H1 (cell line): ENCODE measurements around the gene PIAS1. TPM values are rescaled to one million over a fixed set of nuclear protein-coding genes. Genes with fewer than 3 reads are reported as not detected.
"Not testable (repeated sequence)": the region's sequence is repeated elsewhere in the genome, so short reads cannot be mapped to it uniquely, and the experiment has no call there.

Experiments
- CTCF ChIA-PET: fragments of 300-600 bp; sonication (Branson Sonifier 250); formaldehyde crosslinking; loops from one replicate; lab custom pipeline; 2021; ENCODE audit not compliant: partially characterized antibody; lab: Charles Lee
- POLR2A ChIA-PET: fragments of 300-600 bp; sonication (Branson Sonifier 250); formaldehyde crosslinking; loops from one replicate; lab custom pipeline; 2021; ENCODE audit warnings: inconsistent platforms; ENCODE audit not compliant: partially characterized antibody; lab: Charles Lee
- DNase-seq, 2 experiments: peaks; one replicate each; pipeline versions ENCODE4 v3.0.0 to v3.0.0-alpha.2; 2010 to 2022; ENCODE audit warnings: low spot score in 2 of 2, low read depth in 1 of 2, mixed read lengths in 1 of 2
- FAIRE-seq: peaks from 2 replicates; lab custom pipeline; 2011; peaks lifted over from hg19 to GRCh38; lab: Jason Lieb, UNC
- H2AFZ ChIP-seq: 2 replicates; pipeline ENCODE4 v1.8.1; 2012; ENCODE audit warnings: low read length, inconsistent platforms
- H2AK5ac ChIP-seq: 2 replicates; pipeline ENCODE4 v1.6.1; 2013; ENCODE audit warnings: low read depth, low read length
- H2BK120ac ChIP-seq: replicated peaks from 2 replicates; pipeline ENCODE3; 2013; ENCODE audit warnings: low read depth, low read length, inconsistent platforms
- H2BK12ac ChIP-seq: 2 replicates; pipeline ENCODE4 v1.6.1; 2013; ENCODE audit warnings: low read depth, low read length
- H2BK15ac ChIP-seq: 2 replicates; pipeline ENCODE4 v1.6.1; 2013; ENCODE audit warnings: low read length
- H2BK20ac ChIP-seq: 2 replicates; pipeline ENCODE4 v1.6.1; 2013; ENCODE audit warnings: low read length
- H2BK5ac ChIP-seq: 2 replicates; pipeline ENCODE4 v1.6.1; 2013; ENCODE audit warnings: low read depth, low read length
- H3K14ac ChIP-seq: 2 replicates; pipeline ENCODE4 v1.6.1; 2013; ENCODE audit warnings: inconsistent platforms; ENCODE audit not compliant: insufficient read length
- H3K18ac ChIP-seq: 2 replicates; pipeline ENCODE4 v1.6.1; 2013; ENCODE audit warnings: low read length; ENCODE audit errors: extremely low read depth
- H3K23ac ChIP-seq: 2 replicates; pipeline ENCODE4 v1.6.1; 2013; ENCODE audit warnings: inconsistent platforms; ENCODE audit not compliant: insufficient read length
- H3K23me2 ChIP-seq: 2 replicates; pipeline ENCODE4 v1.6.1; 2013; ENCODE audit warnings: low read depth, low read length
- H3K27ac ChIP-seq: 2 replicates; pipeline ENCODE4 v1.6.1; 2011; ENCODE audit warnings: low read depth, low read length, inconsistent platforms
- H3K27me3 ChIP-seq, 4 experiments: replicated peaks in 1 of 4; 1 replicate in 1 of 4; 2 replicates in 3 of 4; pipeline versions ENCODE4 v1.6.1 to v1.8.1; 2011 to 2013; ENCODE audit warnings: low read length in 3 of 4, mild to moderate bottlenecking in 3 of 4, inconsistent platforms in 2 of 4, mixed read lengths in 2 of 4, moderate library complexity in 1 of 4; ENCODE audit not compliant: control insufficient read depth in 3 of 4, insufficient read depth in 3 of 4; ENCODE audit errors: extremely low read depth in 1 of 4
- H3K36me3 ChIP-seq, 4 experiments: 2 replicates each; pipeline versions ENCODE4 v1.6.1 to v1.8.1; 2011 to 2013; ENCODE audit warnings: mild to moderate bottlenecking in 4 of 4, low read length in 3 of 4, moderate library complexity in 2 of 4, control low read depth in 1 of 4, inconsistent platforms in 1 of 4; ENCODE audit not compliant: insufficient read depth in 4 of 4, control insufficient read depth in 2 of 4
- H3K4ac ChIP-seq: replicated peaks from 2 replicates; pipeline ENCODE3; 2013; ENCODE audit warnings: low read length, low read depth, mixed read lengths, inconsistent platforms; ENCODE audit not compliant: insufficient read length
- H3K4me1 ChIP-seq, 4 experiments: replicated peaks in 1 of 4; 1 replicate in 1 of 4; 2 replicates in 3 of 4; pipeline versions ENCODE4 v1.6.1 to v1.8.1; 2011 to 2013; ENCODE audit warnings: low read length in 3 of 4, inconsistent platforms in 2 of 4, mixed read lengths in 1 of 4; ENCODE audit not compliant: insufficient read depth in 4 of 4, control insufficient read depth in 3 of 4
- H3K4me2 ChIP-seq, 2 experiments: 2 replicates each; pipeline versions ENCODE4 v1.6.1 to v1.8.1; 2011 to 2013; ENCODE audit warnings: low read depth in 2 of 2, low read length in 2 of 2, control low read depth in 1 of 2, inconsistent platforms in 1 of 2, mild to moderate bottlenecking in 1 of 2; ENCODE audit not compliant: insufficient read depth in 1 of 2
- H3K4me3 ChIP-seq, 4 experiments: fragments of 200-600, 300-600 bp in 1 of 4; sonication (generic), shearing (Covaris generic), sonication (Bioruptor Twin) in 1 of 4; 2 replicates each; pipeline versions ENCODE4 v1.5.1 to v1.8.1; 2011 to 2016; ENCODE audit warnings: low read length in 4 of 4, low read depth in 3 of 4, control low read depth in 2 of 4, inconsistent platforms in 2 of 4, mild to moderate bottlenecking in 2 of 4, mixed read lengths in 1 of 4, moderate library complexity in 1 of 4; ENCODE audit not compliant: insufficient read depth in 2 of 4; ENCODE audit errors: extremely low read depth in 1 of 4
- H3K56ac ChIP-seq: replicated peaks from 2 replicates; pipeline ENCODE3; 2013; ENCODE audit warnings: low read depth, mild to moderate bottlenecking, mixed read lengths, low read length, inconsistent platforms; ENCODE audit not compliant: insufficient read length
- H3K79me1 ChIP-seq: 2 replicates; pipeline ENCODE4 v1.6.1; 2013; ENCODE audit warnings: low read depth, low read length, control low read depth
- H3K79me2 ChIP-seq, 2 experiments: 2 replicates each; pipeline versions ENCODE4 v1.6.1 to v1.8.1; 2012 to 2013; ENCODE audit warnings: low read length in 2 of 2, mild to moderate bottlenecking in 2 of 2, inconsistent platforms in 1 of 2; ENCODE audit not compliant: insufficient read depth in 2 of 2, control insufficient read depth in 1 of 2
- H3K9ac ChIP-seq, 4 experiments: replicated peaks in 1 of 4; 1 replicate in 1 of 4; 2 replicates in 3 of 4; pipeline versions ENCODE4 v1.6.1 to v1.8.1; 2011 to 2013; ENCODE audit warnings: low read depth in 3 of 4, low read length in 3 of 4, control low read depth in 2 of 4, mild to moderate bottlenecking in 2 of 4, moderate library complexity in 2 of 4, inconsistent platforms in 1 of 4; ENCODE audit errors: extremely low read depth in 1 of 4
- H3K9me3 ChIP-seq, 2 experiments: 2 replicates each; pipeline versions ENCODE4 v1.6.1 to v1.8.1; 2012 to 2013; ENCODE audit warnings: mild to moderate bottlenecking in 2 of 2, moderate library complexity in 2 of 2, control low read depth in 1 of 2, inconsistent platforms in 1 of 2, low read depth in 1 of 2, low read length in 1 of 2, mixed read lengths in 1 of 2; ENCODE audit not compliant: insufficient read depth in 2 of 2
- H4K20me1 ChIP-seq, 2 experiments: replicated peaks in 1 of 2; 2 replicates each; pipeline versions ENCODE3 to v1.8.1; 2011 to 2013; ENCODE audit warnings: inconsistent platforms in 2 of 2, low read length in 2 of 2, mild to moderate bottlenecking in 1 of 2; ENCODE audit not compliant: insufficient read depth in 2 of 2, control insufficient read depth in 1 of 2
- H4K5ac ChIP-seq: 2 replicates; pipeline ENCODE4 v1.6.1; 2013; ENCODE audit warnings: low read length, low read depth, mixed read lengths, inconsistent platforms; ENCODE audit not compliant: insufficient read length
- H4K8ac ChIP-seq: 2 replicates; pipeline ENCODE4 v1.8.0; 2013; ENCODE audit warnings: mild to moderate bottlenecking, moderate library complexity, low read length, inconsistent platforms; ENCODE audit not compliant: insufficient read depth; ENCODE audit errors: extremely low read depth
- H4K91ac ChIP-seq: replicated peaks from 2 replicates; pipeline ENCODE3; 2013; ENCODE audit warnings: low read length, mixed read lengths, inconsistent platforms; ENCODE audit not compliant: insufficient read length
- MAFK ChIP-seq: IDR thresholded peaks from 2 replicates; pipeline ENCODE4 v1.6.1; 2012; ENCODE audit warnings: low read depth, mild to moderate bottlenecking, improper control_type of control experiment, low read length
- RXRA ChIP-seq: IDR thresholded peaks from 2 replicates; pipeline ENCODE4 v1.6.1; 2011; ENCODE audit warnings: low read depth, mild to moderate bottlenecking, low read length, moderate library complexity; ENCODE audit not compliant: insufficient read depth
- SP4 ChIP-seq: IDR thresholded peaks from 2 replicates; pipeline ENCODE4 v1.6.1; 2012; ENCODE audit warnings: low read length, inconsistent platforms
- TEAD4 ChIP-seq: IDR thresholded peaks from 2 replicates; pipeline ENCODE4 v1.6.1; 2012; ENCODE audit warnings: low read depth, low read length, inconsistent platforms, mixed read lengths
- WGBS, 2 experiments: shearing (Covaris generic) in 1 of 2; methylation state at CpG; one replicate each; pipeline versions ENCODE4 v1.1.6 to v1.1.7; 2013 to 2015; ENCODE audit warnings: low lambda C conversion rate in 2 of 2, mixed read lengths in 2 of 2, inconsistent platforms in 1 of 2, low coverage in 1 of 2, missing lambda C conversion rate in 1 of 2; ENCODE audit not compliant: insufficient replicate concordance in 2 of 2, insufficient coverage in 1 of 2, insufficient read length in 1 of 2; ENCODE audit errors: extremely low coverage in 1 of 2, missing lambda C conversion rate in 1 of 2; 5-methylcytosine and 5-hydroxymethylcytosine counted together
- polyA plus RNA-seq, 7 experiments: library from polyadenylated mRNA; depleted of rRNA in 3 of 7; stranded (reverse) in 5 of 7; unstranded in 2 of 7; fragments of >200 nt in 5 of 7; fragments of 200-250 nt in 2 of 7; gene quantifications; 1 replicate in 5 of 7; 2 replicates in 1 of 7; 4 replicates in 1 of 7; pipeline versions ENCODE4 v1.2.1 to v1.2.3, GENCODE V29; 2011 to 2013; ENCODE audit warnings: missing spikeins in 2 of 7, mixed read lengths in 2 of 7
- total RNA-seq: library from RNA; stranded (reverse); fragmentation: NEBNext Ultra II Directional; extraction: Animal tissue kit (Norgen Biotek cat#: 25700); gene quantifications from 2 replicates; pipeline ENCODE4 v1.2.1, GENCODE V29; 2021

PIAS1 gene
- total and polyA plus RNA-seq, 2 of the 8 experiments (the other 6 are each of a cell fraction or from before 2014, with no cell fraction given) = 30.8 to 34.5 TPM

- TF ChIP-seq SP4 (no peak), MAFK (no peak), RXRA (no peak), TEAD4 (peak; percentile 43)
Measured at GRCh38 chr15:68053701-68054627, at the start of gene PIAS1 (continued).

- H4K20me1 ChIP-seq, H4K8ac ChIP-seq, H2BK5ac ChIP-seq, H3K56ac ChIP-seq, H3K27ac ChIP-seq, H3K23ac ChIP-seq, H4K91ac ChIP-seq, H3K18ac ChIP-seq, POLR2A ChIA-PET, H2BK15ac ChIP-seq, H3K4ac ChIP-seq, H3K14ac ChIP-seq, H3K27me3 ChIP-seq, DNase-seq, H3K79me1 ChIP-seq, H3K79me2 ChIP-seq, H2BK12ac ChIP-seq, FAIRE-seq, H3K23me2 ChIP-seq, H3K4me2 ChIP-seq, H4K5ac ChIP-seq, H3K9me3 ChIP-seq, H3K9ac ChIP-seq, H3K4me1 ChIP-seq, H2AFZ ChIP-seq, H3K4me3 ChIP-seq, H2AK5ac ChIP-seq, H3K36me3 ChIP-seq: not testable (repeated sequence)
- Histone ChIP-seq H2BK20ac (peak overlapping the region; percentile 23; the same call in 1 of the 2 replicates), H2BK120ac (peak overlapping the region; percentile 4)
- 87% methylated on average over 5 of the region's 5 CpGs; no CpG with 5 or more reads in 1 of the 2 experiments for WGBS, 2 experiments
- CTCF ChIA-PET = interaction anchor here (0.6 kb wide), 1 partner anchor 26 kb away, joined by 3 read pairs; no protein-coding TSS in a partner anchor
Measured at GRCh38 chr15:68007642-68008041, 46.5 kb upstream of the PIAS1 start.
